DMS153 (cell line): Measurements from ENCODE around the gene MAGI3.

ENCODE experiments used
- DNase-seq: peaks from one replicate; lab custom pipeline; 2025; lab: John Stamatoyannopoulos, UW

The MAGI3 gene

DNA sequence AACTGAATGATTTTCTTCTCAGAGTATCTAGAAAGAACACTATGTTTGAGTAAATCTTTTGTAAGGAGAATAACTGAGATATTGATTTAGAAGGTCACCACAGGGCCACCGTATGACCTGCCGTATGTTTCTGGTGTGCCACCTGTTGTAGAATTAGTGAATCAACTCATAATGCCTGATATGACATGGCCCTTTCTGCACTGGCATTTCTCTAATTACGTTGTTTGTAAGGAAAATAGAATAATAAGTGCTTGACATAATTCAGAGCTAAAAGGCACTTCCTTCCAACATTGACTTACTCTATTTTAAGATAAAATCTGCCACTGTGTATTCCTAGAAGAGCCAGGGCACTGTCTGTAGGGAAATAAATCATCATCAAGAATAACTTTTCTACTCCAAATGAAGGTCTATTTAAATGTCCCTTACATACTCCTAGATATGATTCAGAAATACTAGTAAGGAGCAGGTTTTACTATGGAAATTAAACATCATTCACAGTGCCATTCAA is 267.3 kb downstream of the MAGI3 start:
- no peak for DNase-seq

DNA sequence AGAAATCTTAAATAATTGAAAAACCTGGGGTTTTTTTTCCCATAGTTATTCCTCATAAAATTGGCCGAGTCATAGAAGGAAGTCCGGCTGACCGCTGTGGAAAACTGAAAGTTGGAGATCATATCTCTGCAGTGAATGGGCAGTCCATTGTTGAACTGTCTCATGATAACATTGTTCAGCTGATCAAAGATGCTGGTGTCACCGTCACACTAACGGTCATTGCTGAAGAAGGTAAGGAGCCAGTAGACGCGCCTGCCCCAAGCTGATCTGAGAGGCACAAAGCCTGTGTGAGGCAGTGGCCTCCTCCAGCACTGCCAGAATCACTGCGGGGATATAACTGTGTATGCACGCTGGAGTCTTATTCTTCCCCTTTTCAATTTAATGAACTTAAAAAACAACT is 268.7 kb downstream of the MAGI3 start:
- DNase-seq, result no peak

DNA sequence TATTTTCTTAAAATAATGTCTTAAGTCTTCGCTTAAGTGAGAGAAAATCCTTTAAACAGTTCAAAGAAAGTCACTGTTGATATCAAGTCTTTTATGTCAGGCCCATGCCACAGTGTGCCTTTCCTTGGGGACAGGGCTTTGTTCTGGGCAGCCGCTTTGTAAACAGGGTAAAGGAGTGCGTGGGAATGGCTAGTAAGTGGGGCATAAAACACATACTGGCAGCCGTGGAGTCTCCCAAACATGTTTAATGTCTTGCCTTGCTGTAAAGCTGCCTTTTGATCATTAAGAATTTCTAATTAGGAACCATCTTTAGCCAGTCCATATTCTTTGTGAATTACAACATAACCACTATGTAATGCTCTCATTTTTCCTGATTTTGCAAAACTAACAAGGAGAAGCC is 269.2 kb downstream of the MAGI3 start:
- no peak for DNase-seq

DNA sequence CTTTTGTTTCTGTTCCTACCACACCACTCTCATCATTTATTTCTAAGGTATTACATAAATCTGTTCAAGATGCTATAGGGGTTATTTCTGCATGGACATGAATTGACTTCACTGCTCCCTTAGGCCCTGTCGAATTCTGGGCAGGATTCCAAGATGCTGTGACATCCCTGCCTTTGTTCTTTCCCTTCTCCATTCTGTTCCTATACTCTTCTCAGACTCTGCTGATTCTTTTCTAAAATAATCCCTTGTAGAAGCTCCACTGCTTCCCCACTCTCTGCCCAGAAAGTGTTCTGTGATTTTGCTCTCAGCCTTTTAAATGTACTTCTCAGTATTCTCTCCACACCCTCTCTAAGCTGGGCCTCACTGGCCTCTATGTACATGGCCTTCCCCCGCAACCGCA is 269.8 kb downstream of the MAGI3 start:
- no peak for DNase-seq

DNA sequence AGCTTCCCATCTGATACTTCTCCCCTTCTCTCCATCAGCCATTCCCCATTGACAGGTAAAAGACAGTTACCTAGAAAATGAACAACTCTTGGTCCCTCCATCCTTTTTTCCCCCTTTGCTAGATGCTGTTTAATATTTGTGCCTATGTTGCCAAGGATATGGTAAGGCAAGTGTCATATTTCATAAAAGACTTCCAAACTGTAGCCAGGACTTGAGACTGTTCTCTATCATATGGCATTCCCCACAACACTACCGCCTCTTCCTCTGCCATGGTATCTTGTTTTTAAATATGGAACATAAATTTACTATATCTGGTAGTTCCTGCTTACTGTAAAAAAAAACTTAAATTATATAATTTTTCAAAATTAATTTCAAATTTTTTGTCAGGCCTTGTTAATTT is 271.8 kb downstream of the MAGI3 start:
- DNase-seq, result no peak

DNA sequence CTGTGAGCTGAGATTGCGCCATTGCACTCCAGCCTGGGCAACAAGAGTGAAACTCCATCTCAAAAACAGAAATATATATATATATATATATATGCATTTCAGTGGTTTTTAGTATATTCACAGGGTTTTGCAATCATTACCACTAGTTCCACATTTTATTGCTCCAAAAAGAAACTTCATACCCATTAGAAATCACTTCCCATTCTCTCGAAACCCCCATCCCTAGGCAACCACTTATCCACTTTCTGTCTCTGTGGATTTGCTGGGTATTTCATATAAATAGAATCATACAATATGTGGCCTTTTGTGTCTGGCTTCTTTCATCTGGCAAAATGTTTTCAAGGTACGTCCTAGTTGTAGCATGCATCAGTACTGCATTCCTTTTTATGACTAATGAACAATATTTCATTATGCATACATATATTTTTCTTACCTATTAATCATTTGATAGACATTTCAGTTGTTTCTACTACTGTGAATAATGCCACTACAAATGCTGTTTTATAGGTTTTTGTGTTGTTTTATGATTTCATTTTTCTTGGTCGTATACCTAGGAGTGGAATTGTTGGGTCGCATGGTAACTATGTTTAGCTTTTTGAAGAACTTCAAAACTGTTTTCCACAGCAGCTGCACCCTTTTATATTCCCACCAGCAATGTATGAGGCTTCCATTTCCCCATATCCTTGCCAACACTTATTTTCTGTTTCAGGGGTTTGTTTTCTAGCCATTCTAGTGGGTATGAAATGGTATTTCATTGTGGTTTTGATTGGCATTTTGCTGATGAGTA is 273.0 kb downstream of the MAGI3 start:
- DNase-seq, result no peak

DNA sequence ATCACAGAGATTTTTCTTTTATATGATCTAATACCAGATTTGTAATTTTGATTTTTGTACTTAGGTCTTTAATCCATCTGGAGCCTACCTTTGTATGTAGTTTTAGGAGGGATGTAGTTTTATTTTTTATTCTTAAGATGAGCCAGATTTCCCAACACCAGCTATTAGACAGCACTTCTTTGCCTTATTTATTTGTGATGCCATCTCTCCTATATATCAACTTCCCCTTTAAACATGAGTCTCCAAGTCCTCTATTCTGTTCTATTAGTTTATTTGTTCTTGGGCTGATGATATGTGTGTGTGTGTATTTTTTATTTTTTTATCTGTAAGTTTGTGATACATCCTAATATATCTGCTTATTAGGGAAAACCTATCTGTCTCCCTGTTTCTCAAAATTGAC is 274.8 kb downstream of the MAGI3 start:
- DNase-seq, result no peak

DNA sequence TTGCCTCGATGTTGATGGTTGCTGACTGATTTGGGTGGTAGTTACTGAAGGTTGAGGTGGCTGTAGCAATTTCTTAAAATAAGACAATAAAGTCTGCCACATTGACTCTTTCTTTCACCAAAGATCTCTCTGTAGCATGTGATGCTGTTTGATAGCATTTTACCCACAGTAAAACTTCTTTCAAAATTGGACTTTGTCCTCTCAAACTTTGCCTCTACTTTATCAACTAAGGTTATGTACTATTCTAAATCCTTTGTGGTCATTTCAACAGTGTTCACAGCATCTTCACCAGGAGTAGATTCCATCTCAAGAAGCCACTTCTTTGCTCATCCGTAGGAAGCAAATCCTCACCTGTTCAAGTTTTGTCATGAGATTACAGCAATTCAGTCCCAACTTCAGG is 275.8 kb downstream of the MAGI3 start:
- no peak for DNase-seq

DNA sequence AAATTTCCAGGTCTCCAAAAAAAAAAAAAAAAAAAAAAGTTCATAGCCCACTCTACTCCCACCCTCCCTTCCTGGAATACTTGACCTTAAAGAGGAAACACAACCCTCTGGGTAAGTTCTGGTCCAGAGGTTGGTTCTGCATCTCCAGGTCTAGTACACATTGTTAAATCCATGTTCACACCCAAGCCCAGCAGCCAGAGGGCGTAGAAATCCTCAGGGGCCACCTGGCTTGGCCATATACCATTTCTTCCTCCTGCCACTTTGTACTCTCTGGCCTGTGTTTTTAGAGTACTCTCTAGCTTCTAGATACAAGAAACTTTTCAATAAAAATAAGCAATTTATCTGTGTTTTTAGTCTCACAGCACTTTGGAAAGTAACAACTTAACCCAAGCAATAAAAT is 279.7 kb downstream of the MAGI3 start:
- no peak for DNase-seq

DNA sequence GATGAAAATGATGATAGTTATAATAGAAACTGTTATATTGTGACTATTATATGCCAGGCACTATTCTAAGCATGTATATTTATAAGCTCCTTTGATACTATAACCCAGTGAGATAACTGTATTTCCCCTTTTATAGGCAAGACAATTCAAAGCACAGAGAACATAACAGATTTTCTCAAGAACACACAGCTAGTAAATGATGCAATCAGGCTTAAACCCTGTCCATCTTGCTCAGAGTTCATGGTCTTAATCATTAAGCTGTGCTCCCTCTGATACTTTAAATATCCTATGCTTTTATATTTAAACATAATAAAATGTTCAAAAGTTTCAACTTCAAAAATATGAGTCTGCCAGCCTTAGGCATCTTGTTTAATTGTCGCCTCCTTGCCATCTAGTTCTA is 280.3 kb downstream of the MAGI3 start:
- DNase-seq, result no peak

DNA sequence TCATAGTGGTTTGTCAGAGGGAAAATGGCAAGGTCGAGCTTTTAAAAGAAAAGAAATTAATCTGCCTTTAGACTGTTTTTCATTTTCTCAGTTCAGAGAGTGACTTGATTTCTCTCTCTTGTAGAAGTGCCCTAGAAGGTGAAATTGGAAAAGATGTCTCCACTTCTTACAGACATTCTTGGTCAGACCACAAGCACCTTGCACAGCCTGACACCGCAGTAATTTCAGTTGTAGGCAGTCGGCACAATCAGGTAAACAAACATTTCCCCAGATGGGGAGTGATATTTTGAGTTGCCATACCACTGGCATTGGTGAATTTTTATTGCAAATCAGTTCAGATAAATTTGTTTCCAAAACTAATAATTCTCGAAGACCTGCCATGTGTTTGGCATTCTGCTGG is 282.2 kb downstream of the MAGI3 start:
- DNase-seq, result no peak

DNA sequence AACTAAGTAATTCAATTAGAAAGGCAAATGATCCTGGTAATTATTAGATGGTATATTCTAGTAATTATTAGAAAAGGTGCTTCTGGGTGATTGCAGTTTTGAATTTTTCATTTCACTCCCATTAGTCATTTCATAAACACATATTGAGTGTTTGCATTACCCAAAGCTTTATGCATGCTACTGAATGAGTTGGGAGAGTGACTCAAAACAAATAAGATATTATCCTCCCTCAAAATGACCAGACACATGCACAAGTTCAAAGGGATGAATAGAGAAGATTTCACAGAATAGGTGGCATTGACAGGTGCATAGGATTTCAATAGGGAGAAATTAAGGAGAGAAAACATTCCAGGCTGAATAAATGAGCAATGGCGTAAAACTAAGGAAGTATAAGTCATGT is 284.3 kb downstream of the MAGI3 start:
- DNase-seq, result peak; percentile 24

DNA sequence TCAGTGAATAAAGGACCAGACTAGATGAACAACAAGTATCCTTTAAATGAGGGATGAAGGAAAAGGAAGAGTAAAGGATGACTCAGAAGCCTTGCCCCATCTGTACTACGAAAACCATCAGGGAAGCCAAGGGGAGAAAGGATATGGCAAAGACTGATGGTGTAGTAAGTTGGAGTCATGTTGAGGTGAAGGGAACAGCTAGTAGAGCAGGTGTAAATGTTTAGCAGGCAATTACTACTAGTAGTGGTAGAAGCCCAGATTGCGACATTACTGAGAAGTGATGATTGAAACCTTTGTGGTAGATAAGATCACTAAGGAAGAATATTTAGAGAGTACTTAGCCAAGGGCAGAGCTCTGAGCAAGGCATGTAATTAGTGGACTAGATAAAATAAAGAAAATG is 285.0 kb downstream of the MAGI3 start:
- no peak for DNase-seq

DNA sequence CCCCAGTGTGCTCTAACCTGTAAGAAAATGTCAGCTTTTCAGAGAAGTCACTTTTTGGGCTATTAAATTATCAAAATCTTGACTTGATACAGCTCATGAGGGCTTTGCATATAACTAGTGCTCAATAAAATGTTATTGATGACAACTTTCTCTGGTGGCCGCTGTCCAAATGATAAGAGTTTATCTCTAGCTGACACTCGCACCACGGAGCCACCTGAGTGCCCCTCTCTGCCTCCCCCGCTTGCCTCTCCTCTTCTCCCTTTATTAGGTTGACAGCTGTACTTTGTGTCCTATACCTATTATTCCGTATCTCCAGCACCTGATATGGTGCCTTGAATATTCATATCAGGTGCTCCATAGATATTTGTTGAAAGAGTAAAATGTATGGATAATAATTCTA is 286.2 kb downstream of the MAGI3 start:
- DNase-seq, result no peak

DNA sequence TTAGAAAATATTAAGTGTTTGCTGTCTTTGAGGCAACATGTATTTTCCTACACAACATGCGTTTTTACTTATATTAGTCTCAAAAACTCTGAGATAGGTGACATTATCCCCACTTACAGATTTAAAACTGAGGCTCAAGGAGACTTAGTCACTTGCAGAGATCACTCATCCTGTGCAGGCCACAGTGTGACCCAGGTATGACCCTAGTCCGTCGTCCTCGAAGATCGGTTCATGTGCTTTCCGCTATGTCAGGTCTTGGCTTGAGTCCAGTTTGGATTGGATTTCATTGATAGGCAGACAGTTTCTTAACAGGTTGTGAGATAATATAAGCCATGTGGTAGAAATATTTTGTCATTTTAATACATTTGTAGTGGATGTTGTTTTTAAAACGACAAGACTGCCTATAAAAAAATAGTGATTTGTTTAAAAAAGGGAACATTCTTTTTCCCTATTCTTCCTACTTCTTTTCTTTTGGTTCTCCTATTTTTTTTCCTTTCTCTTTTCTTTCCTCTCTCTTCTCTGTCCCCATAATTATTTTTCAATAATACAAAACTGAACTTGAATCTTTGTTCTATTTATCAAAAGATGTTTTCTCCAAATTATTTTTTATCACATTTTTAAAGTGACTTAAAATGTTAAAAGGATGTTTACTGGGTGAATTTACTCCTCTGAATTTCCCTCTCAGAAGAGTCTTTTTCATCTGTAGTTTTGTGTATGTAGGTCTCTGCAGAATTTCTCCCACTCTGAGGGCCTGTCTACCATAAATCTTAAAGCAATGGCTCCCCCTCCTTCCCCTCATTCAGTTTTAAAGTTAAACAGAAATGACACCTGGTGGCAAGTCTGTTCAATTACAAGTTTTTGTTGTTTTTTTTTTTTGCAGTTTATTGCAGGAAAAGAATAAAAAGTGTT is 287.2 kb downstream of the MAGI3 start:
- peak; percentile 14 for DNase-seq

DNA sequence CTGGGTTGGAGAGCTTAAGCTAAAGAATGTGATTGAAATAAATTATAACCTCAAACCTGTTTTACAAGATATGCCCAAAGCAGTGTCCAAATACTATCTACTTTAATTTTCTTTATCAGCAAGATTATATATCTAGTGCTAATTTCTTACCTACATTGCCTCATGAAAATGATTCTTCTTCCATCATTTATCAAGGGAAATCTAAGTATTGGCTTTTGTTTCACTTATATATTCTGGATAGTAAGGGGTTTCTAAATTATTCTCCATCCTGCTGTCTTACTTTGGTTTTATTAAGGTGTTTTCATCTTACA is 287.8 kb downstream of the MAGI3 start:
- DNase-seq, result no peak

DNA sequence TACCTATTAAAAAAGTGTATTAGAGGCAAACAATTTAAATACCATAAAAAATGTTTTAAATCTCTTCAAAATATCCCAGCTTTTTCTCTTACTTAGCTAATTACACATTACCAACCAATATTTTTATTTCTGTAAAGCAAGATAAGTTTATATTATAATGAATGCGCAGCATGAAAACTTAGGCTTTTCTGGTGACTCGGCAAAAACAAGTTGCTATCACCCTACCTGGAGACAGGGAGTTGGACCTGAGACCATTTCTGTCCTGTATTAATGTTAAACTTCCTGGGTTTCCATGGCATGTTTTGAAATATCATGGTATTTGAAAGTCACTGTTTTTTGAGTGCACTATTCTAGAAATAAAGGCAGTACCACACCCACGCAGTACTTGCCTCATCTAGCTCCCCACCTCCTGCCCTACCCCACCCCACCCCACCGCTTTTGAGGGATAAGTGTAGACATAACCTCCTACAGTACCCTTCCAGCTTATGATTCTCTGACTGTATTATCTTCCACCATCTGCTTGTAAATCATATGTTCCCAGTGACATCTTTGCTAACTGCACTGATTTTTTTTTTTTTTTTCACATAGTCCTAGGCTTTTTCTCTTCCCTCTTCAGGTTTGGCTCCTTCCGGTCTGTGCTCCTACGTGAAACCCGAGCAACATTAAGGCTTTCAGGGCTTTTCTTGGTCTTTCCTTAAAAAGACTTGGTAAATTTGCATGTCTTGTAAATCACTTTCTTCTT is 291.5 kb downstream of the MAGI3 start:
- no peak for DNase-seq

DNA sequence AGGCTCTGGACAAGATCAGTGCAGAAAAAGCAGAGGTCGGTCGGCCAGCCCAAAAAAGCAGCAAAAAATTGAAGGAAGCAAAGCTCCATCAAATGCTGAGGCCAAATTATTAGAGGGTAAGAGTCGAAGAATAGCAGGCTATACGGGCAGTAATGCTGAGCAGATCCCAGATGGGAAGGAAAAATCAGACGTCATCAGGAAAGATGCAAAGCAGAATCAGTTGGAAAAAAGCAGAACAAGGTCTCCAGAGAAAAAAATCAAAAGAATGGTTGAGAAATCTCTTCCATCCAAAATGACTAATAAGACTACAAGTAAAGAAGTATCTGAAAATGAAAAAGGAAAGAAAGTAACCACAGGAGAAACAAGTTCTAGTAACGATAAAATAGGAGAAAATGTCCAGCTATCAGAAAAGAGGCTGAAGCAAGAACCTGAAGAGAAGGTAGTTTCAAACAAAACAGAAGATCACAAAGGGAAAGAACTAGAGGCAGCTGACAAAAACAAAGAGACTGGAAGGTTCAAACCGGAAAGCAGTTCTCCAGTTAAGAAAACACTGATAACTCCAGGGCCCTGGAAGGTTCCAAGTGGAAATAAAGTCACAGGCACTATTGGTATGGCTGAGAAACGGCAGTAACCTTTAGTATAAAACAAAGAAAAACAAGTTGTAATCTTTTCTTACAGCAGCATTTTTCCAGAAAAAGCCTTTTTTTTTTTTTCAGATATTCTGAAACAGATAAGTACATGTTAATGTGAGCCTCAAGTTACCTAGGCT is 293.3 kb downstream of the MAGI3 start:
- DNase-seq, result no peak

DNA sequence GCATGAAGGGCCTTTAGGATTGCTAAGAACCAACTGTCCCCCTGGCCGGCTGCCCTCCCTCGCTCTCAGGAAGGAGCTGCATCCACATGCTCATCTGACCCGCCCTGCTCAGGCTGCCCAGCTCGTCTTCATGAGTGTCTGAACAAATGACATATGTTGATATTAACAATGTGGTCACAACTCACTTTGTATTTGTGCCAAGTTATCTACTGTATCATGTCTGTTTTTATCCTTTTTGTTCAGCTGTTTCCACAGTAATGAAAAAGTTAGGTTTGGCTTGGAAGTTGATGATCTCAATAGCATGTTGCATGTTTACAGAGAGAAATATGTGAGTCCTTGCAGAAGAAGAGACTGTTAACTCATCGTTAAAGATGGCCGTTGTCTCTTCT is 293.8 kb downstream of the MAGI3 start:
- no peak for DNase-seq

DNA sequence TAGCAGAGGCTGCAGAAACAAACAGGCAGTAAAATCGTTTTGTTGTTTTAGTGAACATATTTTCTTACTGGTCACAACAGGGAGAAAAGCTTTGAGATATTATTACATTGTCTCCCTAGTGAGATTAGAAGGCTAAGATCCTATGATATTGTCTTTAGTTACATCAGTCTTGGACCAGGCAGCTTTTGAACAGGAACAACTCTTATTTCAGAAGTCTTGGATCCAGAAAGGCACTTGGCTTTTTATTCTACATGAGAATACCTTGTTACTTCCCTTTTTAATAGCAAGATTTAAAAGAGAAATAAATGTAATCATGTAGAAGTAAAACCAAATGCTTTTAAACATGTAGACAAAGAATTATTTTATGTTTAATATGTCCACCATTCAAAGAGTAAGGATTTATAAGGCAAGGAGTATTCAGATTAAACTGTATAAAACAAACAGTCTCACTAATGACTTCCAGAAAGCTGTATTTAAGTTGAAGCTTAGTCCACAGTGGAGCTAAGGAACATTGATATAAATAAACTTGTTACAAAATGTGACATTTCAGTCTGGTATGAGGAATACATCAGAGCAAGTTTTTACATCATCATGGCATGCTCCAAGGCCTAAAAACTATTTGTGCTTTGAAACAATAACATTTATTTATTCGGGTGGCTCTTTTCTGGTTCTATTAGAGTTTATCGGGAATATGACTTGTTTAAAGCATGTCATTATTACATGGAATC is 296.7 kb downstream of the MAGI3 start:
- DNase-seq, result no peak

DNA sequence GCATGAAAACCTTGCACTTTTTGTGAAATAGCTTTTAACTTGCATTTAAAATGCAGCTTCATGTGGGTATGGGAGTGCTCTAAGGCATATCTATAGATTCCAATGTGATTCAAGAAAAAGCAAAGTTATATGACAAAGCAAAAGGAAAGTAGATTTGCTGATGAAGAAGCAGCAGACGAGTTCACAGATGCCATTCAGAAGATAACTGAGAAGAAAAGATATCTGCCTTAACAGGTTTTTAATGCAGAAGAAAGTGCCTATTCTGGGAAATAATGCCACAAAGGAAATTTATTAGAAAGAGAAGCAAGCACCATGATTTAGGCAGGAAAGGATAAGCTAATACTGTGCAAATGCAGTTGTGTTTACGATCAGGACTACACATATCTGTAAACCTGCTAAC is 300.9 kb downstream of the MAGI3 start:
- DNase-seq, result no peak
